ENCODE results near the gene ADCK1.

The ADCK1 gene

DNA sequence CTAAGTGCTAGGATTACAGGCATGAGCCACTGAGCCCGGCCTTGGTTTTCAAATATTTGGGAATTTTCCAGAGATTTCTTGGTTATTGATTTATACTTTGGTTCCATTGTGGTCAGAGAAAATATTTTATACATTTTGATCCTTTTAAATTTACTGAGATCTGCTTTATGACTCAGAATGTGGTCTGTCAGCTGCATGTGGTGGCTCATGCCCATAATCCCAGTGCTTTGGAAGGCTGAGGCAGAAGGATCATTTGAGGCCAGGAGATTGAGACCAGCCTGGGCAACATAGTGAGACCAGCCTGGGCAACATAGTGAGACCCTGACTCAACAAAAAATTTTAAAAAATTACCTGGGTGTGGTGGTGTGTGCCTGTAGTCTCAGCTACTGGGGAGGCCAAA is 49.8 kb downstream of the ADCK1 start:
- TF ChIP-seq POLR2AphosphoS5 (IDR thresholded peaks at IDR 0.05; ENCODE audit: low read depth, low read length) (no peak), TAF1 (IDR thresholded peaks at IDR 0.05; ENCODE audit: borderline replicate concordance, low read depth, low read length) (no peak), POLR2A (IDR thresholded peaks at IDR 0.05; ENCODE audit: low read depth, low read length) (no peak)
- FAIRE-seq, result no peak
- no peak for DNase-seq (ENCODE audit: insufficient read length)

DNA sequence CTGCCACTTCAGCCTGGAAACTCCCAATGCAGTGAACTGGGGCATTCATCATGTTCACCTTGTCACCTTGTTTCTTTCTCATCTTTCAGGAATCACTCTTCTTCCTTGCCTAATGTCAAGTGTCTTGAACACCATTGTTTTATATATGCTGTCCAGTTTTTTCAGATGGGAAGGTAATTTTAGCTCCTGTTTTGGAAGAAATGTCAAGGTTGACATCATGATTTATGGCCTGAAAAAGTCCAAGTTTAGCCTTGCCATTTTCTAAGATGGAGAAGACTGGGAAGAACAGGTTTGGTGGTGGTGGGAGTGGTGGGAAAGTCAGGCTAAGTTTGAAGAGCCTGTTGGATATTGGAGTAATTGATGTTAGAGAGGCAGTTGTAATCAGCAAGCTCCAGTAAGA is 54.0 kb downstream of the ADCK1 start:
- TF ChIP-seq POLR2AphosphoS5 (IDR thresholded peaks at IDR 0.05; ENCODE audit: low read depth, low read length) (no peak), POLR2A (IDR thresholded peaks at IDR 0.05; ENCODE audit: low read depth, low read length) (no peak), TAF1 (IDR thresholded peaks at IDR 0.05; ENCODE audit: borderline replicate concordance, low read depth, low read length) (no peak)
- FAIRE-seq (peak; percentile 60), DNase-seq (ENCODE audit: insufficient read length) (no peak)

DNA sequence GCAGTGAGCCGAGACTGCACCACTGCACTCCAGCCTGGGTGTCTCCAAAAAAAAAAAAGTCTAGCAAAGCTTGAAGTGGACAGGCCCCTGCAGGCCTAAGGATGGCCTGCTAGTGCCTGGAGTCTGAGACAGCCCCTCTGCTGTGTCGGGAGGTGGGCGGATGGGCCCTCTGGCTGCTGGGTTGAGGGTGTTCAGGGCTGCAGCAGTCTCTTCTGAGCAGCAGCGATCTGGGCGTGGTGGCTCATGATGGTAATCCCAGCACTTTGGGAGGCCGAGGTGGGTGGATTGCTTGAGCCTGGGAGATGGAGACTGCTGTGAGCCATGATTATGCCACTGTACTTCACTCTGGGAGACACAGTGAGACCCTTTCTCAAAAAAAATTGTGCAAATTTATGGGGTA is 57.0 kb downstream of the ADCK1 start:
- no peak for DNase-seq (ENCODE audit: insufficient read length)
- no peak for FAIRE-seq
- no peak for TF ChIP-seq TAF1 (IDR thresholded peaks at IDR 0.05; ENCODE audit: borderline replicate concordance, low read depth, low read length)
- no peak for TF ChIP-seq POLR2A (IDR thresholded peaks at IDR 0.05; ENCODE audit: low read depth, low read length)
- TF ChIP-seq POLR2AphosphoS5 (IDR thresholded peaks at IDR 0.05; ENCODE audit: low read depth, low read length), result no peak

DNA sequence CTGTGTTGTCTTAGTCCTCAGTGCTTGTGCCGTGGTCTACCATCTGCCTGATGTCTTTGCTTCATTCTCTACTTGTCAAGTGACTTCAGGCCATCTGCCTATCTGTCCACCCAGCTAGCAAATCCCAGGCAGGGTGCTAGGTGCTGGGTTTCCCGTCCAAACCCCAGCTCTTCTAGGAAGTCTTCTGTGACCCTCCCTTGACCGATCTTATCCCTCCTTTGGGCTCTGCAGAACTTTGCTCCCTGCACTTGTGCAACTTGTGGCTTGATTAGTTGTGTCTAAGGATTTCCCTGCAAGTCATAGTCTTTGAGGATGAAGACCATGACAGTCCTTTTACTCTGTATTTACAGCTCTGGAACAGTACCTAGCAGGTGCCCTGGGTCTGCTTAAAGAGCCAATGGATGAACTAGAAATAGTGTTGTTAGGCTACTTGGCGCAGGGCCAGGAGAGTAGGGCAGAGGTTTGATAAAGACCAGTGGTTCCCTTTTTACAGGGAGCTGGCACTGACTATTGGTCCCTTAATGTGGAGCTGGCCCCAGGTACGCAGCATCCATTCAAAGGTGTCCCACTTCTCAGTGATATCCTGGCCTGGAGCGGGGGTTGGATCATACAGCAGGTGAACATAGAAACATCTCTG is 60.1 kb downstream of the ADCK1 start:
- no peak for FAIRE-seq
- TF ChIP-seq POLR2AphosphoS5 (IDR thresholded peaks at IDR 0.05; ENCODE audit: low read depth, low read length), result no peak
- no peak for TF ChIP-seq TAF1 (IDR thresholded peaks at IDR 0.05; ENCODE audit: borderline replicate concordance, low read depth, low read length)
- no peak for TF ChIP-seq POLR2A (IDR thresholded peaks at IDR 0.05; ENCODE audit: low read depth, low read length)

DNA sequence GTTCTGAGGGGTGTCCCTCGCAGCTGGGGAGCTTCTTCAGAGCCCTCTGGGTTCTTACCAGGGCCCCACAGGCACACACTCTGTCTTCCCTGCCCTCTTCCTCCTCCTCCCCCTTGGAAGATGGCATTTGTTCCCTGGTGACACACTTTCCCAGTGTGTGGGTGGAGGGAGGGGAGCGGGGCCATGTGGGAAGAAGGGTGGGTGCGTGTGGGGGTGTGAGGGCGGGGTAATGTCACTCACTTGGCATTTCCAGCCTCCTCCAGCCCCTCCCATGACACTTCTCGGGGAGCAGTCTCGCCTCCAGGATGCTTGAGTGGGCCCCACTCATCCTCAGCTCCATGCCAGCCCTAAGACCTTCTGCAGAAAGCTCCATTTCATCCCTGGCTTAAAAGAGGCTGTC is 61.3 kb downstream of the ADCK1 start:
- DNase-seq (ENCODE audit: insufficient read length) (no peak), FAIRE-seq (no peak)
- TF ChIP-seq TAF1 (IDR thresholded peaks at IDR 0.05; ENCODE audit: borderline replicate concordance, low read depth, low read length) (no peak), POLR2AphosphoS5 (IDR thresholded peaks at IDR 0.05; ENCODE audit: low read depth, low read length) (no peak), POLR2A (IDR thresholded peaks at IDR 0.05; ENCODE audit: low read depth, low read length) (no peak)

More for the DNA sequence above, 60.1 kb downstream of the ADCK1 start:
- no peak for DNase-seq (ENCODE audit: insufficient read length)

DNA sequence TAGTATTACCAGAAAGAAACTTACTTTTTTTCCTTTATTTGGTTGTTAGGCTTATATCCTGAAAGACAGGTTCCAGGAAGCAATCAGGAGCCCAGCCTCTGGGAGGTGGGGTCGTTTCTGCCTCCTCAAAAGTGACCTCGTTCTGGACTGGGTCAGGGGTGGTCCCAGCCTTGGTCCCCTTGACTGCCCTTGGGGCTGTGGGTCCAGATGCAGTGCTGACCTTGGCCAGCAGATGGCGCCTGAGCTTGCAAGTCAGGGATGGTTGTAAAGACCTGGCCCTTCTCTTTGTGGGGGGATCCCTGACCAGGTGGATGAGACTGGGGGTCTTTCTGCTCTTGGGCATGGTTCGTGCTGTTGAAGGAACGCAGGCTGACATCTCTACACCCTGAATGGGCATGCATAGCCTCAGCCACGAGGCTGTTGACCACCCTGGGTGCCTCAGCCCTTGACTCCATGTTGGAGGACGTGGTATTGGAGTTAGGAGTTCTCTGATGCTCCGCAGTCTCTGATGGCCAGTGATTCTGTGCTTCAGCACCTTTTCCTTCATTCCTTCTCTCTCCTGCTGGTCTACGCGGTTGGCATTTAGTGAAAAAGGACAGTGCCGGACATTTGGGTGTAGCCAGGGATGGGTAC is 62.4 kb downstream of the ADCK1 start:
- peak; percentile 69 for FAIRE-seq
- TF ChIP-seq POLR2A (IDR thresholded peaks at IDR 0.05; ENCODE audit: low read depth, low read length), result no peak
- TF ChIP-seq POLR2AphosphoS5 (IDR thresholded peaks at IDR 0.05; ENCODE audit: low read depth, low read length), result no peak
- TF ChIP-seq TAF1 (IDR thresholded peaks at IDR 0.05; ENCODE audit: borderline replicate concordance, low read depth, low read length), result no peak
- peak; percentile 80 for DNase-seq (ENCODE audit: insufficient read length)

DNA sequence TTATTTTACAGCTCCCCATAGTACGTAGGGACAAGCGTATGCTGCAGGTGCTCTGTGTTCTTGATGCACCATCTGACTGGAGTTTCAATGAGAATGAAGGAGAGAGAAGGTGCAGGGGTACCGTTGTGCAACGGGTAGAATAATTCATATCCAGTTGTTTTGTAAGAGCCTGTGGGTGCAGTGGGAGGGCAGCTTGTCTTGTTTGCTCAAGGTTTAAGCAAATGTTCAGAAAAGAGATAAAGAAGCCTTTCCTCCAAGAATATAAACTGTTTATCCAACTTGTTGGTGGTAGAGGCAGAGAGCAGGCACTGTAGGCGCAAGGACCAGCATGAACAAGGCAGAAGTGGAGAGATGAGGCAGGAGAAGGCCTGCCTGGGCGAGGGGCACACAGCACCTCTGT is 64.2 kb downstream of the ADCK1 start:
- no peak for FAIRE-seq
- no peak for TF ChIP-seq TAF1 (IDR thresholded peaks at IDR 0.05; ENCODE audit: borderline replicate concordance, low read depth, low read length)
- TF ChIP-seq POLR2AphosphoS5 (IDR thresholded peaks at IDR 0.05; ENCODE audit: low read depth, low read length), result no peak
- TF ChIP-seq POLR2A (IDR thresholded peaks at IDR 0.05; ENCODE audit: low read depth, low read length), result no peak
- no peak for DNase-seq (ENCODE audit: insufficient read length)

DNA sequence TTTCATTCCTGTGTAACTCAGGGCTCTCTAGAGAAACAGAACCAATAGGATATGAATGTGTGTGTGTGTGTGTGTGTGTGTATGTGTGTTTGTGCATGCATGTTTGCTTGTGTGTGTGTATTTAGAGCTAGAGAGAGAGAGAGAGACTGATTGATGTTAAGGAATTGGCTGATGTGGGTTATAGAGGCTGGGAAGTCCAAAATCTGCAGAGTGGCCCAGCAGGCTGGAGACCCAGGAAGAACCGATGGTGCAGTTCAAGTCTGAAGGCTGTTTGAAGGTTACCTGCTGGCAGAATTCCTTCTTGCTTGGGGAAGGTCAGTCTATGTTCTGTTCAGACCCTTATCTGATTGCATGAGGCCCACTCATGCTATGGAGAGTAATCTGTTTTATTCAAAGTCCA is 64.7 kb downstream of the ADCK1 start:
- DNase-seq (ENCODE audit: insufficient read length) (no peak), FAIRE-seq (no peak)
- TF ChIP-seq POLR2A (IDR thresholded peaks at IDR 0.05; ENCODE audit: low read depth, low read length), result no peak
- no peak for TF ChIP-seq TAF1 (IDR thresholded peaks at IDR 0.05; ENCODE audit: borderline replicate concordance, low read depth, low read length)
- TF ChIP-seq POLR2AphosphoS5 (IDR thresholded peaks at IDR 0.05; ENCODE audit: low read depth, low read length), result no peak

DNA sequence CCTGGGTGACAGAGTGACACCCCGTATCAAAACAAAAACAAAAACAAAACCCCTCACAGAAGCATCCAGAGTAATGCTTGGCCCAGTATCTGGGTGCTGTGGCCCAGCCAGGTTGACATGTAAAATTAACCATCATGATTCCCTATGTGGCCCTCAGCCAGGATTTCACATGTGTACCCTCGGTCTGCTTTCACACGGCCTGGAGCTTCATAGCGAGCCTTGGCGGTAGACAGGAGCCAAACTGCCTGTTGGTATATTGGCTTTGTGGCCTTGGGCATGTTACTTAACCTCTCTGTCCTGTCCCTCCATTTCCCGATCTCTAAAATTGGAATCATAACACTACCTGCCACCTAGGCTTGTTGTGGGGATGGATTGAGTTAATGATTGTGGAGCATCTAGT is 65.5 kb downstream of the ADCK1 start:
- DNase-seq (ENCODE audit: insufficient read length) (no peak), FAIRE-seq (no peak)
- TF ChIP-seq TAF1 (IDR thresholded peaks at IDR 0.05; ENCODE audit: borderline replicate concordance, low read depth, low read length) (no peak), POLR2A (IDR thresholded peaks at IDR 0.05; ENCODE audit: low read depth, low read length) (no peak), POLR2AphosphoS5 (IDR thresholded peaks at IDR 0.05; ENCODE audit: low read depth, low read length) (no peak)

DNA sequence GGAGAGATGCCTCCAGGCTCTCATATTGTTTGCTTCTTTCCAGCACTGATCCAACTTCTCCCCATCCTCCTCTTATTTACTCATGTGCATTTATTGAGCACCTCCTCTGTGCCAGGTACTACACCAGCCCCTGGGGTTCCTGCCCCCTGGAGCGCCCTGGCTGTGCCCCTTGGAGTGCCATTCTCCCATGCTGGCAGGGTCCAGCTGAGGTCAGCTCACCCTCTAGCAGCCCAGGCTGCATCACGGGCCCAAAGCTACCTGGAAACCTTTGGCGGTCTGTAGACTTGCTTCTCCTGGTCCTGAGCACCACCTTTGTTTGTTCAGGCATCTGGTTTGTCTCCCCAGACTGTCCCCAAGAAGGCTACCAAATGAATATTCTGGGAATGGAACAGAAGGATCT is 67.0 kb downstream of the ADCK1 start:
- FAIRE-seq, result no peak

DNA sequence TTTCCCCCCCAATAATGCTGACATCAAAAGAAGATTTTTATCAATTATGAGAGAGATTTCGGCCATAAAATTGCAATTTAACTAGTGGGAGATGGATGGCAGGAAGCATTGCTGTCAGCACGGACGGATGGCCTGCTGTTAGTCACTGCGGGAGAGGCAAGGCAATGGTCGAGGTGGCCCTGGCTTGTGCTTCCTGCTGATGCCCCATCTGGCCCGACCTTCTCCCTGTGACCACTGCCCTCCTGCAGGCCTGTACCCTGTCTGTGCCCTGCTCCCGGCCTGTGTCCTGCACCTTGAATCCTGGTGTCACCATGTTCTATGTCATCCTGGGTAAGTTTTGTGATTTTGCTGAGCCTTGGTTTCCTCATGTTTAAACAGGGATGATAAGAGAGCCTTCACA is 67.6 kb downstream of the ADCK1 start:
- FAIRE-seq (no peak), DNase-seq (ENCODE audit: insufficient read length) (no peak)
- TF ChIP-seq POLR2AphosphoS5 (IDR thresholded peaks at IDR 0.05; ENCODE audit: low read depth, low read length) (no peak), POLR2A (IDR thresholded peaks at IDR 0.05; ENCODE audit: low read depth, low read length) (no peak), TAF1 (IDR thresholded peaks at IDR 0.05; ENCODE audit: borderline replicate concordance, low read depth, low read length) (no peak)

More for the DNA sequence above, 67.0 kb downstream of the ADCK1 start:
- no peak for DNase-seq (ENCODE audit: insufficient read length)
- no peak for TF ChIP-seq POLR2AphosphoS5 (IDR thresholded peaks at IDR 0.05; ENCODE audit: low read depth, low read length)

DNA sequence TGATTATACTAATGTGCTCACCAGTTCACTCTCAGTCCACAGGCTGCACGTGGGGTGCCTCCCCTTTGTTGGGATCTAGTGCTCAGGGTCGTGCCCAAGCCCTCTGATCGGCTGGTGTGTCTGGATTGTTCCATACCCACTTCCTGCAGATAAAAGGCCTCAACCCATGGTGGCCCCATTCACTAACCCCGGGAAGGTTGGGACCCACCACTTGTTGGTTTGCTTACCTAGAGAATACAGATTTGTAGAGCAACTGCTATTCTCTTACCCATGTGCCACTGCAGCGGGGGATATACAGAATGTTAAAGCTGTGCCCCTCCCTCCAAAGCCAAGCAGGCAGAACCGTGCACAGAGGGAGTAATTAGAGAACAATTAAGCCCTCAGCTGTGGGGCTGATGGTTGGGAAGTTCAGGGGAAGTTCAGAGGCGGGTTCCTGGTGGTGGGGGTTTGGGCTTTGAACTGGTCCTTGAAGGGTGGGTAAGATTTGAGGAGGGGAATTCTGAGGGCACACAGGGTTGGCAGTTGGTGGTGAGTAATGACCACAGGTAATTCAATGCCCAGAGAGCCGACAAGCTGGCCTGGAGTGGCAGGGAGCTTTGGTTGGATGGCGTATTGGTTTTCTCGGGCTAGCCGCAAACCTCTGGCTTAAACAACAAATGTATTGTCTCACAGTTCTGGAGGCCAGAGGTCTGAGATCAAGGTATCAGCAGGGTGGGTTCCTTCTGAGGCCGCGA is 68.8 kb downstream of the ADCK1 start:
- DNase-seq (ENCODE audit: insufficient read length), result no peak
- no peak for TF ChIP-seq POLR2AphosphoS5 (IDR thresholded peaks at IDR 0.05; ENCODE audit: low read depth, low read length)
- TF ChIP-seq TAF1 (IDR thresholded peaks at IDR 0.05; ENCODE audit: borderline replicate concordance, low read depth, low read length), result no peak
- no peak for TF ChIP-seq POLR2A (IDR thresholded peaks at IDR 0.05; ENCODE audit: low read depth, low read length)
- no peak for FAIRE-seq

All from GM12892 (cell line).